Breast epithelium (tissue), 3 donors: Measurements from ENCODE around the gene KLHL20.

Experiments used
- CTCF ChIP-seq, 3 donors: fragments of 450-650 bp; IDR thresholded peaks; one replicate each; pipeline ENCODE4 v1.5.1; 2016 to 2017; ENCODE audit warnings: antibody characterized with exemption in 3 of 3, mild to moderate bottlenecking in 3 of 3, moderate library complexity in 3 of 3
- POLR2A ChIP-seq: fragments of 450-650 bp; IDR thresholded peaks from one replicate; pipeline ENCODE4 v1.6.1; 2016; ENCODE audit warnings: antibody characterized with exemption, mild to moderate bottlenecking, moderate library complexity

- no peak for TF ChIP-seq POLR2A
- no peak for TF ChIP-seq CTCF (IDR thresholded peaks at IDR 0.05)
Observed at GRCh38 chr1:173798078-173798477, 83.3 kb downstream of the KLHL20 start.
